ENCODE data around the gene UROC1.

- TF ChIP-seq CTCF (conservative IDR thresholded peaks at IDR 0.05; ENCODE audit: low read depth in 2 of 2) = no peak
- TF ChIP-seq, protein P1, sequence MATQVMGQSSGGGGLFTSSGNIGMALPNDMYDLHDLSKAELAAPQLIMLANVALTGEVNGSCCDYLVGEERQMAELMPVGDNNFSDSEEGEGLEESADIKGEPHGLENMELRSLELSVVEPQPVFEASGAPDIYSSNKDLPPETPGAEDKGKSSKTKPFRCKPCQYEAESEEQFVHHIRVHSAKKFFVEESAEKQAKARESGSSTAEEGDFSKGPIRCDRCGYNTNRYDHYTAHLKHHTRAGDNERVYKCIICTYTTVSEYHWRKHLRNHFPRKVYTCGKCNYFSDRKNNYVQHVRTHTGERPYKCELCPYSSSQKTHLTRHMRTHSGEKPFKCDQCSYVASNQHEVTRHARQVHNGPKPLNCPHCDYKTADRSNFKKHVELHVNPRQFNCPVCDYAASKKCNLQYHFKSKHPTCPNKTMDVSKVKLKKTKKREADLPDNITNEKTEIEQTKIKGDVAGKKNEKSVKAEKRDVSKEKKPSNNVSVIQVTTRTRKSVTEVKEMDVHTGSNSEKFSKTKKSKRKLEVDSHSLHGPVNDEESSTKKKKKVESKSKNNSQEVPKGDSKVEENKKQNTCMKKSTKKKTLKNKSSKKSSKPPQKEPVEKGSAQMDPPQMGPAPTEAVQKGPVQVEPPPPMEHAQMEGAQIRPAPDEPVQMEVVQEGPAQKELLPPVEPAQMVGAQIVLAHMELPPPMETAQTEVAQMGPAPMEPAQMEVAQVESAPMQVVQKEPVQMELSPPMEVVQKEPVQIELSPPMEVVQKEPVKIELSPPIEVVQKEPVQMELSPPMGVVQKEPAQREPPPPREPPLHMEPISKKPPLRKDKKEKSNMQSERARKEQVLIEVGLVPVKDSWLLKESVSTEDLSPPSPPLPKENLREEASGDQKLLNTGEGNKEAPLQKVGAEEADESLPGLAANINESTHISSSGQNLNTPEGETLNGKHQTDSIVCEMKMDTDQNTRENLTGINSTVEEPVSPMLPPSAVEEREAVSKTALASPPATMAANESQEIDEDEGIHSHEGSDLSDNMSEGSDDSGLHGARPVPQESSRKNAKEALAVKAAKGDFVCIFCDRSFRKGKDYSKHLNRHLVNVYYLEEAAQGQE (IDR thresholded peaks at IDR 0.05; ENCODE audit: unreplicated experiment) = no peak
- TF ChIP-seq EZH2 (IDR thresholded peaks at IDR 0.05; ENCODE audit: low read depth, unreplicated experiment) = no peak
- TF ChIP-seq EZH2phosphoT487 (IDR thresholded peaks at IDR 0.05; ENCODE audit: unreplicated experiment) = no peak
- TF ChIP-seq POLR2AphosphoS5 (IDR thresholded peaks at IDR 0.05; ENCODE audit: low read depth) = no peak
- no peak for TF ChIP-seq CREB1 (CRISPR knock-in tag; IDR thresholded peaks at IDR 0.05; ENCODE audit: low read depth)
- TF ChIP-seq, protein P2, sequence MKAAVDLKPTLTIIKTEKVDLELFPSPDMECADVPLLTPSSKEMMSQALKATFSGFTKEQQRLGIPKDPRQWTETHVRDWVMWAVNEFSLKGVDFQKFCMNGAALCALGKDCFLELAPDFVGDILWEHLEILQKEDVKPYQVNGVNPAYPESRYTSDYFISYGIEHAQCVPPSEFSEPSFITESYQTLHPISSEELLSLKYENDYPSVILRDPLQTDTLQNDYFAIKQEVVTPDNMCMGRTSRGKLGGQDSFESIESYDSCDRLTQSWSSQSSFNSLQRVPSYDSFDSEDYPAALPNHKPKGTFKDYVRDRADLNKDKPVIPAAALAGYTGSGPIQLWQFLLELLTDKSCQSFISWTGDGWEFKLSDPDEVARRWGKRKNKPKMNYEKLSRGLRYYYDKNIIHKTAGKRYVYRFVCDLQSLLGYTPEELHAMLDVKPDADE (IDR thresholded peaks at IDR 0.05) = no peak
- no peak for TF ChIP-seq JUNB (IDR thresholded peaks at IDR 0.05; ENCODE audit: unreplicated experiment)
- no peak for TF ChIP-seq ZNF114 (CRISPR knock-in tag; IDR thresholded peaks at IDR 0.05)
- no peak for TF ChIP-seq ZNF331 (CRISPR knock-in tag; IDR thresholded peaks at IDR 0.05; ENCODE audit: low read depth)
- no peak for TF ChIP-seq STAT1 (IDR thresholded peaks at IDR 0.05; ENCODE audit: unreplicated experiment)
These were observed 52.6 kb downstream of the UROC1 start for GRCh38 chr3:126464997-126465396.
